Stimulated activated CD4-positive, alpha-beta T cell treated with anti-CD3 and anti-CD28 coated beads, Interleukin-12 subunit alpha, Interleukin-12 subunit beta, amount 100 ng/mL, for 48 hours (primary cell): ENCODE results near the gene CDC42SE2.
"Not testable (repeated sequence)": the region's sequence is repeated elsewhere in the genome, so short reads cannot be mapped to it uniquely, and the experiment has no call there.

Experiments
- DNase-seq, 3 donors: peaks; one replicate each; pipeline ENCODE4 v3.0.0-alpha.2; 2020; ENCODE audit warnings: low read depth in 2 of 3, low spot score in 1 of 3

Gene CDC42SE2

GRCh38 chr5:131389096-131389868 is 125.4 kb downstream of the CDC42SE2 start:
- no peak for DNase-seq

GRCh38 chr5:131389869-131390265 is 126.0 kb downstream of the CDC42SE2 start:
- DNase-seq, result no peak

- DNase-seq, result no peak
These were observed 128.7 kb downstream of the CDC42SE2 start for GRCh38 chr5:131392466-131393095.

- DNase-seq, result no peak
These were observed 129.7 kb downstream of the CDC42SE2 start for GRCh38 chr5:131393498-131393968.

- peak in 1 of 3 donors; percentile 15 for DNase-seq
These were observed 130.3 kb downstream of the CDC42SE2 start for GRCh38 chr5:131394128-131394527.

- no peak for DNase-seq
These were observed 132.2 kb downstream of the CDC42SE2 start for GRCh38 chr5:131396015-131396414.

GRCh38 chr5:131396630-131397273 is 132.9 kb downstream of the CDC42SE2 start:
- DNase-seq, result no peak

- not testable (repeated sequence) for DNase-seq
These were observed 135.2 kb downstream of the CDC42SE2 start for GRCh38 chr5:131399007-131399406.

GRCh38 chr5:131400585-131400984 is 136.7 kb downstream of the CDC42SE2 start:
- no peak for DNase-seq

- DNase-seq, result no peak
These were observed 141.8 kb downstream of the CDC42SE2 start for GRCh38 chr5:131405674-131406073.

GRCh38 chr5:131406076-131406475 is 142.2 kb downstream of the CDC42SE2 start:
- DNase-seq, result no peak

- DNase-seq, result no peak
These were observed 143.3 kb downstream of the CDC42SE2 start for GRCh38 chr5:131406975-131407638.

GRCh38 chr5:131413605-131414559 is 150.0 kb downstream of the CDC42SE2 start:
- DNase-seq, result peak in 1 of 3 donors; percentile 15

GRCh38 chr5:131416729-131417128 is 152.9 kb downstream of the CDC42SE2 start:
- no peak for DNase-seq

- peak; percentile 59 to 87 (median 75) for DNase-seq
These were observed 153.5 kb downstream of the CDC42SE2 start for GRCh38 chr5:131417240-131417869.

- no peak for DNase-seq
These were observed 155.0 kb downstream of the CDC42SE2 start for GRCh38 chr5:131418846-131419245.

GRCh38 chr5:131419877-131420276 is 156.0 kb downstream of the CDC42SE2 start:
- no peak for DNase-seq

- DNase-seq, result no peak
These were observed 159.2 kb downstream of the CDC42SE2 start for GRCh38 chr5:131423056-131423455.

GRCh38 chr5:131426011-131426410 is 162.2 kb downstream of the CDC42SE2 start:
- no peak for DNase-seq

- no peak for DNase-seq
These were observed 166.9 kb downstream of the CDC42SE2 start for GRCh38 chr5:131430794-131431193.
